HG03469 (cell line): Measurements from ENCODE around the gene CYP39A1.

Source experiments
- ATAC-seq: cut with Tn5 transposase; IDR thresholded peaks from one replicate; pipeline ENCODE4 v1.9.1; 2021; ENCODE audit warnings: mild to moderate bottlenecking, moderate library complexity, moderate number of reproducible peaks; ENCODE audit not compliant: unreplicated experiment

CYP39A1 gene

DNA sequence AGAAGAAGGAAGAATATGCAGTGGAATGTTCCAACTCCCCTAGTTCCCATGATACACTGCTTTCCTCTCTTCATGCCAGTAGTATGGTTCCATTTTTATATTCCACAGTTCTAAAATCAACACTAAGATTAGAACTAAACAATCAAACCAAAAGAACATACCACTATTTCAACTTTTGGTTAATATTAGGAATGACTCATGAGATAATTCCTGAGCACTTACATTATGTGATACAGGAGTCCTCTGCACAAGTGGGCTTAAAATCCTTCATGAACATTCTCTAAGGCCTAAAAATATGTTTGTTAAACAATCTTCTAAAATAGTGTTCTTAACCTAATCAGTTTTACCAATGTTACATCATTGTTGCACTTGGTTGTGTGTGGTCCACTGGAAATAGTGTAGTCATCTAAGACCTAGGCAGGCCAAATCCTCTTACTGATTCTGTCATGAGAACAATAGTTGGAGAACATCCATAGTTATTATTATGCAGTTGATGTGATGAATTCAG, 131.1 kb downstream of the CYP39A1 start:
- ATAC-seq, result no peak

DNA sequence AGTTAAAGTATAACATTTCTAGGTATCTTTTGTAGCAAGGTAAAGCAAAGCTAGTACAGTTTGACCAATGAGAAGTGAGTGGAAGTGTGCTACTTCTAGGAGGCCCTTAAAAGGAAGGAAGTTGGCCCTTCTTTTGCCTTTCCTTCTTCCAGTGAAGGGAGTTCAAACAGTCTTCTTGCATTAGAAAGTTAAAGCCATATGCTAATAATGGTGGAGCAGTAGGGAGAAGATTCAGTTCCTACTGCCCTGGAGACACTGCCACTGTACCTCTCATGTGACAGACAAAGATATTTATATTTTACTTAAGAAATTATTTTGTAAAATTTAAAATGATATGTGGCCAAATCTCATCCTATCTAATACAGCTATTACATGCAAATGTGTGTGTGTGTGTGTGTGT, 135.4 kb downstream of the CYP39A1 start:
- ATAC-seq, result no peak

DNA sequence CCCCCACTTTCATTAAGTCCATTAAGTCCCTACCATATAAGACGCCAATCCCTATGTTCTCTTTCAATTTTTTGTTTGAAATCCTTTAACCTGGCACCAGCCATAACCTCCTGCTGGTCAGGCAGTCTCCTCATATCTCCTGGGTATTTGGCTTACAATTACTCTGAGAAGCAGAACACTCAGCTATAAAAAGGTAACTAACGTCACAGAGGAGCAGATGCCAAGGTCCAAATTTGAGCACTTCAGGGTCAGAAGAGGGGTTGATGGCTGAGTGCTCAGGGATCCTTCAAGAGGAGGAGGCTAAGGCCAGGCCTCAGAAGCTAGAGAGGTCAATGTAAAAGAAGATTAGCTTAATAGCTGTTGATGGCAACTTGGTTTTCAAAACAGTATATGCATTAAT, 139.1 kb downstream of the CYP39A1 start:
- ATAC-seq, result no peak

DNA sequence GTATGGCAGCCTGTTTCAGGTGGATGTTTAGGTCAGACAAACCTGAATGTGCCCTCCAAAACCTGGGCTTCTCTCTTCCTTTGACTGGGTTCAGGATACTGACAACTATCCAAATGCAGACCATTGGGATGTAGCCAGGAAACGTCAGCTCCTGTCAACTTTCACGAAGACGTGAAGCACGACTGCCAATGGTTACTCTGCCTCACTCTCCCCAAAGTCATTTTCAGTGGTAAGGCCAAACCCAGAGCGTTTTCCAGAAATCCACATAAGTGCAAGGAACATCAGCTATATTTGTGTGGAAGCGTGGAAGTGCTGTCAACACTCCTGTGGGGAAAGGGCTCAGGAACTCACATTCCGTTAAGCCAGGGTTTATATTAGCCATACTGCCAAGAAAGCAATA, 141.3 kb downstream of the CYP39A1 start:
- ATAC-seq, result no peak

- ATAC-seq, result no peak
Measured at GRCh38 chr6:46510651-46511050, 142.0 kb downstream of the CYP39A1 start.

GRCh38 chr6:46509981-46510510, 142.6 kb downstream of the CYP39A1 start:
- no peak for ATAC-seq

GRCh38 chr6:46509063-46509462, 143.6 kb downstream of the CYP39A1 start:
- ATAC-seq, result no peak

- no peak for ATAC-seq
Measured at GRCh38 chr6:46507426-46507825, 145.2 kb downstream of the CYP39A1 start.

GRCh38 chr6:46505693-46506512, 146.7 kb downstream of the CYP39A1 start:
- ATAC-seq, result no peak

DNA sequence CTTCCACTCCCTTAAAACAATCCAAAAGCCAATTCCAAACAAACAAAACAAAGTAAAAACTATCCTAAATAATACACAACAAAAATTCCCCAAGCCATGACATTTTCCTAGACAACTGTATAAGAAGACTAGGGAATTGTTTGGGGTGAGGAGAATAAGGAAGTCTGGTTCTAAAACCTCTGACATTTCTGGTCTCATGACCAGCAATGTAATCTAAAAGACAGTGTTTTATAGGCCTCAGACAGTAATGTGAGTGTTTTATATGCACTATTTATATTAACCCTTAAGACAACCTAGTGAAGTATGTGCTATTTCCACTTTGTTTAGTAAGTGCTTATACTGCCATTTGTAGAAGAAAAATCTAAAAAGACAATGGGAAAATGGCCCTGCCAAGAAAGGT, 148.4 kb downstream of the CYP39A1 start:
- no peak for ATAC-seq

DNA sequence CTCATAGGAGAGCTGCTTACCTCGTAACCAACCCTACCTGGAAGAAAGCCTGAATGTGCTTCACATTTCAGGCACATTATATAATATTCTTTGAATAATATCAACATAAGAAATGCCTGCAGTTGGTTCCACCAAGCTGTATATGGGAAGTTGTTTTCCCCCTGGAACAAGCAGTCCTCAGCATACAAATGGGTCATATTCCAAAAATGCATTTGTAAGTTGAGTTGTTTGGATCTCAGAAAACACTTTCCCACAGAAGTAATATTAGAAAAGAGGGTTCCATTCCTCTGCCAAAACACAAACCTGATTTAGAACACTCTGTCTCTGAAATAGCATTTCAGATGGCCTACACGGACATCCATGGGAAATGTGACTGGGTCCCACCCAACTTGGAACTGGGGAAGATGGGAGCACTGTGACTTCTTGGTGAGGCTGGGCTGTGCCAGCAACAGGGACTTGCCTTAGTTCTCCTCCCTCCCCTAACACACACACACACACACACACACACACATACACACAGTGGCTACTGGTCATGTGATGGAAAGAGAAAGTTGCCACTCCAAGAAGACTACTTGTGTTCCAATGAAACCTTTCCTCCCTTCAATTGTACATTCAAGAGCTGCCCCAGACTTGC, 150.0 kb downstream of the CYP39A1 start:
- no peak for ATAC-seq

- no peak for ATAC-seq
Measured at GRCh38 chr6:46501136-46502089, 151.2 kb downstream of the CYP39A1 start.

GRCh38 chr6:46500382-46500781, 152.2 kb downstream of the CYP39A1 start:
- ATAC-seq, result no peak
